ENCODE data around the gene PIP5KL1.

Gene PIP5KL1

GRCh38 chr9:127915801-127916719 is 14.5 kb downstream of the PIP5KL1 start:
- Histone ChIP-seq H3K27me3 (ENCODE audit: control insufficient read depth in 1 of 2, insufficient read depth in 1 of 2, low read length in 2 of 2) (no peaks in the 10 kb centered on the region), H2BK15ac (ENCODE audit: low read depth, poor library complexity, severe bottlenecking) (peak overlapping the region; percentile 29), H3K79me1 (replicated peaks; ENCODE audit: low read length, poor library complexity, severe bottlenecking) (peaks cover 24% of the 10 kb centered on the region), H3K18ac (ENCODE audit: low read depth in 1 of 2, low read length in 2 of 2) (peak overlapping the region; percentile 2 to 81), H4K91ac (ENCODE audit: low read length) (peak overlapping the region; percentile 12), H3K4me1 (ENCODE audit: control insufficient read depth, insufficient read depth, low read depth, low read length) (peaks cover 39% of the 10 kb centered on the region), H3K4me3 (ENCODE audit: insufficient read depth in 1 of 2, low read depth in 1 of 2, low read length in 2 of 2) (peak overlapping the region; percentile 65 to 94), H2AK5ac (ENCODE audit: low read length, severe bottlenecking) (no peak overlapping the region), H3K4ac (ENCODE audit: low read depth in 1 of 2, low read length in 2 of 2) (peak overlapping the region; percentile 5 to 62), H2BK12ac (ENCODE audit: low read length in 2 of 2) (peak overlapping the region in 1 of 2 experiments; percentile 21), H3K27ac (ENCODE audit: low read length, poor library complexity, severe bottlenecking) (no peak overlapping the region), H3K4me2 (ENCODE audit: low read length, poor library complexity, severe bottlenecking) (peak overlapping the region; percentile 81), H3K9me3 (ENCODE audit: control insufficient read depth, low read length) (no peaks in the 10 kb centered on the region), H3K9ac (ENCODE audit: low read length) (peak overlapping the region; percentile 95), H4K8ac (ENCODE audit: low read length) (peak overlapping the region; percentile 46), H2BK120ac (ENCODE audit: low read depth, low read length) (no peak overlapping the region), H3K36me3 (ENCODE audit: control insufficient read depth in 1 of 2, insufficient read depth in 2 of 2, low read depth in 1 of 2, low read length in 2 of 2) (peaks cover 34 to 35% of the 10 kb centered on the region in 2 experiments), H2AFZ (ENCODE audit: low read depth, low read length) (peak overlapping the region; percentile 86), H3K14ac (ENCODE audit: low read length in 2 of 2) (peak overlapping the region in 1 of 2 experiments; percentile 94), H2BK5ac (ENCODE audit: low read depth, low read length, poor library complexity, severe bottlenecking) (no peak overlapping the region), H3K23ac (ENCODE audit: low read length in 2 of 2) (peak overlapping the region in 1 of 2 experiments; percentile 70)
- DNase-seq: no peak
- WGBS: 60% methylated on average over 24 of the region's 27 CpGs

- H3K27ac ChIP-seq (ENCODE audit: low read length, poor library complexity, severe bottlenecking): no peak overlapping the region
- peaks cover 38 to 42% of the 10 kb centered on the region in 2 experiments for H3K36me3 ChIP-seq (ENCODE audit: control insufficient read depth in 1 of 2, insufficient read depth in 2 of 2, low read depth in 1 of 2, low read length in 2 of 2)
- H3K14ac ChIP-seq (ENCODE audit: low read length in 2 of 2): peak overlapping the region in 1 of 2 experiments; percentile 70
- H3K9ac ChIP-seq (ENCODE audit: low read length): peak overlapping the region; percentile 20
- peaks cover 42% of the 10 kb centered on the region for H3K4me1 ChIP-seq (ENCODE audit: control insufficient read depth, insufficient read depth, low read depth, low read length)
- no peaks in the 10 kb centered on the region for H3K9me3 ChIP-seq (ENCODE audit: control insufficient read depth, low read length)
- H2BK15ac ChIP-seq (ENCODE audit: low read depth, poor library complexity, severe bottlenecking): peak overlapping the region; percentile 12
- no peak overlapping the region for H2BK5ac ChIP-seq (ENCODE audit: low read depth, low read length, poor library complexity, severe bottlenecking)
- H4K8ac ChIP-seq (ENCODE audit: low read length): no peak overlapping the region
- WGBS: 84% methylated on average over 5 of the region's 5 CpGs
- H3K23ac ChIP-seq (ENCODE audit: low read length in 2 of 2): no peak overlapping the region
- H2BK12ac ChIP-seq (ENCODE audit: low read length in 2 of 2): peak overlapping the region; percentile 61 to 86
- H3K79me1 ChIP-seq (replicated peaks; ENCODE audit: low read length, poor library complexity, severe bottlenecking): peaks cover 26% of the 10 kb centered on the region
- peak overlapping the region in 1 of 2 experiments; percentile 38 for H3K4ac ChIP-seq (ENCODE audit: low read depth in 1 of 2, low read length in 2 of 2)
- no peak for DNase-seq
- H3K27me3 ChIP-seq (ENCODE audit: control insufficient read depth in 1 of 2, insufficient read depth in 1 of 2, low read length in 2 of 2): no peaks in the 10 kb centered on the region
- peak overlapping the region; percentile 43 for H4K91ac ChIP-seq (ENCODE audit: low read length)
- peak overlapping the region in 1 of 2 experiments; percentile 94 for H3K4me3 ChIP-seq (ENCODE audit: insufficient read depth in 1 of 2, low read depth in 1 of 2, low read length in 2 of 2)
- peak overlapping the region; percentile 38 for H2AK5ac ChIP-seq (ENCODE audit: low read length, severe bottlenecking)
- H2AFZ ChIP-seq (ENCODE audit: low read depth, low read length): no peak overlapping the region
- H3K4me2 ChIP-seq (ENCODE audit: low read length, poor library complexity, severe bottlenecking): peak overlapping the region; percentile 10
- peak overlapping the region in 1 of 2 experiments; percentile 38 for H3K18ac ChIP-seq (ENCODE audit: low read depth in 1 of 2, low read length in 2 of 2)
- H2BK120ac ChIP-seq (ENCODE audit: low read depth, low read length): peak overlapping the region; percentile 37
Measured at GRCh38 chr9:127915325-127915752, 15.2 kb downstream of the PIP5KL1 start.

GRCh38 chr9:127913682-127914081 is 16.9 kb downstream of the PIP5KL1 start:
- Histone ChIP-seq H3K9me3 (ENCODE audit: control insufficient read depth, low read length) (no peaks in the 10 kb centered on the region), H3K79me1 (replicated peaks; ENCODE audit: low read length, poor library complexity, severe bottlenecking) (peaks cover 29% of the 10 kb centered on the region), H4K91ac (ENCODE audit: low read length) (no peak overlapping the region), H3K23ac (ENCODE audit: low read length in 2 of 2) (peak overlapping the region in 1 of 2 experiments; percentile 46), H3K27ac (ENCODE audit: low read length, poor library complexity, severe bottlenecking) (no peak overlapping the region), H2BK12ac (ENCODE audit: low read length in 2 of 2) (peak overlapping the region in 1 of 2 experiments; percentile 22), H3K14ac (ENCODE audit: low read length in 2 of 2) (no peak overlapping the region), H2AFZ (ENCODE audit: low read depth, low read length) (no peak overlapping the region), H2BK15ac (ENCODE audit: low read depth, poor library complexity, severe bottlenecking) (no peak overlapping the region), H3K4me3 (ENCODE audit: insufficient read depth in 1 of 2, low read depth in 1 of 2, low read length in 2 of 2) (no peak overlapping the region), H3K36me3 (ENCODE audit: control insufficient read depth in 1 of 2, insufficient read depth in 2 of 2, low read depth in 1 of 2, low read length in 2 of 2) (peaks cover 50 to 55% of the 10 kb centered on the region in 2 experiments), H3K4ac (ENCODE audit: low read depth in 1 of 2, low read length in 2 of 2) (no peak overlapping the region), H3K4me1 (ENCODE audit: control insufficient read depth, insufficient read depth, low read depth, low read length) (peaks cover 35% of the 10 kb centered on the region), H2BK120ac (ENCODE audit: low read depth, low read length) (no peak overlapping the region), H2AK5ac (ENCODE audit: low read length, severe bottlenecking) (no peak overlapping the region), H3K18ac (ENCODE audit: low read depth in 1 of 2, low read length in 2 of 2) (no peak overlapping the region), H2BK5ac (ENCODE audit: low read depth, low read length, poor library complexity, severe bottlenecking) (no peak overlapping the region), H4K8ac (ENCODE audit: low read length) (no peak overlapping the region), H3K9ac (ENCODE audit: low read length) (no peak overlapping the region), H3K4me2 (ENCODE audit: low read length, poor library complexity, severe bottlenecking) (no peak overlapping the region), H3K27me3 (ENCODE audit: control insufficient read depth in 1 of 2, insufficient read depth in 1 of 2, low read length in 2 of 2) (no peaks in the 10 kb centered on the region)
- WGBS: 96% methylated on average over 11 of the region's 11 CpGs
- DNase-seq: no peak

GRCh38 chr9:127912882-127913281 is 17.7 kb downstream of the PIP5KL1 start:
- H3K4me2 ChIP-seq (ENCODE audit: low read length, poor library complexity, severe bottlenecking): no peak overlapping the region
- 85% methylated on average over 5 of the region's 5 CpGs for WGBS

More at GRCh38 chr9:127912882-127913281, 17.7 kb downstream of the PIP5KL1 start:
- no peak overlapping the region for H2AK5ac ChIP-seq (ENCODE audit: low read length, severe bottlenecking)
- H2BK120ac ChIP-seq (ENCODE audit: low read depth, low read length): no peak overlapping the region
- H3K14ac ChIP-seq (ENCODE audit: low read length in 2 of 2): no peak overlapping the region
- H3K4me3 ChIP-seq (ENCODE audit: insufficient read depth in 1 of 2, low read depth in 1 of 2, low read length in 2 of 2): no peak overlapping the region
- H3K9me3 ChIP-seq (ENCODE audit: control insufficient read depth, low read length): no peaks in the 10 kb centered on the region
- no peak overlapping the region for H4K8ac ChIP-seq (ENCODE audit: low read length)
- no peak overlapping the region for H2BK5ac ChIP-seq (ENCODE audit: low read depth, low read length, poor library complexity, severe bottlenecking)
- H4K91ac ChIP-seq (ENCODE audit: low read length): no peak overlapping the region
- no peak overlapping the region for H3K9ac ChIP-seq (ENCODE audit: low read length)
- no peak overlapping the region for H3K4ac ChIP-seq (ENCODE audit: low read depth in 1 of 2, low read length in 2 of 2)
- no peak overlapping the region for H2BK15ac ChIP-seq (ENCODE audit: low read depth, poor library complexity, severe bottlenecking)
- peaks cover 58 to 63% of the 10 kb centered on the region in 2 experiments for H3K36me3 ChIP-seq (ENCODE audit: control insufficient read depth in 1 of 2, insufficient read depth in 2 of 2, low read depth in 1 of 2, low read length in 2 of 2)
- no peak overlapping the region for H2AFZ ChIP-seq (ENCODE audit: low read depth, low read length)
- DNase-seq: no peak
- H3K79me1 ChIP-seq (replicated peaks; ENCODE audit: low read length, poor library complexity, severe bottlenecking): peaks cover 29% of the 10 kb centered on the region
- H3K27ac ChIP-seq (ENCODE audit: low read length, poor library complexity, severe bottlenecking): no peak overlapping the region
- H3K23ac ChIP-seq (ENCODE audit: low read length in 2 of 2): no peak overlapping the region
- H3K4me1 ChIP-seq (ENCODE audit: control insufficient read depth, insufficient read depth, low read depth, low read length): peaks cover 29% of the 10 kb centered on the region
- no peak overlapping the region for H3K18ac ChIP-seq (ENCODE audit: low read depth in 1 of 2, low read length in 2 of 2)
- no peaks in the 10 kb centered on the region for H3K27me3 ChIP-seq (ENCODE audit: control insufficient read depth in 1 of 2, insufficient read depth in 1 of 2, low read length in 2 of 2)
- H2BK12ac ChIP-seq (ENCODE audit: low read length in 2 of 2): no peak overlapping the region
